ENCODE results near the gene DENND2A.
"Not testable (repeated sequence)": the region's sequence is repeated elsewhere in the genome, so short reads cannot be mapped to it uniquely, and the experiment has no call there.

The DENND2A gene

GRCh38 chr7:140544388-140544826, 96.2 kb downstream of the DENND2A start:
- DNase-seq (ENCODE audit: low read depth) = no peak

DNA sequence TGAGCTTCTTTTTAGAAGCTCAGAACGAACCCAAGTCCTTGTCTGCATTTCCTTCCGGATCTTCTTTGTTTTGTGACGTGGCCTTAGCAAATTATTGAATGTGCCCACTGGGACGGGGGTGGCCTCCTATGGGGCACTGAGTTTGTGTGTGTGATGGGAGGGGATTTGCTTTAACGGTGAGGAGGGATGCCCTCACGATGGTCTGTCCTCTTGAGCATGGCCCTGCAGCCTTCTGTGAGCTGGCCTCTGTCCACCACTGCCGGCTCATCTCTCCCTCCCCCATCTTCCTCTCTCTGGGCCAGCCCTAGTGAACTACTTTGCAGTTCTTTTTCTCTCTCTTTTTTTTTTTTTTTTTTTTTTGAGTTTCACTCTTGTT, 98.4 kb downstream of the DENND2A start:
- DNase-seq (ENCODE audit: low read depth) = no peak

DNA sequence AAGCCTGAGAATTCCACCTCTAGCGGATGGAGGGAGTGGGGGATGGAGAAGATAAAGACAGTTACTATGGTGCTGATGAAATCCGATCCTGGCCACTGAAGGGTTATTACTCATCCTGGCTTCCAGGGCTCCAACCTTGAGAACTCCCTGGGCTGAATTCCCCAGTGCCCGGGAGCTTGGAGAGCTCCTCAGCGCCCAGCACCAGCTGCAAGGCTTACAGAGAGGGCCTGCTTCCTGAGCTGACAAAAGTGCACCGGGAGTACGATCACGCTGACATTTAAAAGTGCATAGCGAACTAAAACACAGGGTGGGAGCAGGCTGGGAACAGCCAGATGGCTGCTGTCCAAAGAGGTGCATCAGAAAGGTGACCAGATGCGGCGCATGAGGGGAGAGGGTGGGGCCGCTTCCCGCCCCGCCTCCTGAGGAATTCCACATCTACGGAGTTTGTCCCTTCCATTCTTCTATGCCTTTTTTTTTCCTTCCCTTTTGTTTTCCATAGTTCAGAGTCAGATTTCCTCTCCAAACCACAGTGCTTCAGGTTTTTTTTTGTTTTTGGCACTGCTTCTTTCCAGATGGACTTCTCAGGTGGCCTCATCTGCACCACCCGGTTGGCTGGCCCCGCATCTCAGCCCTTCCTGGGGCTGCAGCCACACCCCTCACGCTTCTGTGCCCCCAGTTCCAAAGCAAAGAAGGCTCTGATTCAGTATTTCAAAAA, 98.9 kb downstream of the DENND2A start:
- DNase-seq (ENCODE audit: low read depth) = peak; percentile 76

DNA sequence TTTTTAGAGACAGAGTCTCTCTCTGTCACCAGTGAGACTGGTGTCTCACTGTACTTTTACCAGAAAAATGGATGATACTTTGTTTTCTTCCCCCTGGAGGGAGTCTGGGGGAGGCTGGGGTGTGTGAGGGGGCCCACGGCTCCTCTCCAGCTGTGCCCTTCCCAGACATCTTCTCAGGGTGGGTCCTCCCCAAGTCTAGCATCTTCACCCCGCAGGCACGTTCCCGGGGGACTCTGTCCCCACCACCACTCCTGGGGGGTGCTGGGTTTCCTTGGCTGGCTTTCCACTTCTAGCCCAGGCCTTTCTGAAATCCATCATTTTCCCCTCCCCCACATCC, 99.5 kb downstream of the DENND2A start:
- DNase-seq (ENCODE audit: low read depth) = no peak

DNA sequence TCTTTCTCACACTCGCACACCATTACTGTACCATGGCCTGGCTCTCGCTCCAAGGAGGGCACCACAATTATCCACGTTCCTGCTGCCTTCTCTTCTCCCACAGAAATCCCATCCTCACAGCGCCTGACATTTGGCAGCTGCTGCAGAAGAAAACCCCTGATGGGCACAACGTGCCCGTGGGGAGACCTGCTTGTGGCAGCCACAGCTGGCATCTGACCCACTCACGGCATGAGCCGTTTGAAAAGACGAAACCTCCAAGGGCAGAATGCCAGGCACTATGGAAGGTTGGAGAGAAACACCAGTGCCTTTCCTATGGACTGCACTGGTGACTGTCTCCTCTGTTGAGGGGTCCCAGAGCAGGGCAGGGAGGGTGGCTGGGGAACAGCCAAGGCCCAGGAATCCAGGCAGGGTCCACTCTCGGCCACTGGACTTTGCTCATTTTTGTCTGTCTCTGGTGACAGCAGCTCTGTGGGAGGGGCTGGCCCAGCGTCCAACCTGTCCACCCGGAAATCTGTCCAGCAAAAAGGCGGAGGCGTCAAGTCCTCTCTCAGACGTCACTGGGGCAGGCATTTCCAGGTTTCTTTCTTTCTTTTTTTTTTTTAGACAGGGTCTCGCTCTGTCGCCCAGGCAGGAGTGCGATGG, 100.4 kb downstream of the DENND2A start:
- no peak for DNase-seq (ENCODE audit: low read depth)

DNA sequence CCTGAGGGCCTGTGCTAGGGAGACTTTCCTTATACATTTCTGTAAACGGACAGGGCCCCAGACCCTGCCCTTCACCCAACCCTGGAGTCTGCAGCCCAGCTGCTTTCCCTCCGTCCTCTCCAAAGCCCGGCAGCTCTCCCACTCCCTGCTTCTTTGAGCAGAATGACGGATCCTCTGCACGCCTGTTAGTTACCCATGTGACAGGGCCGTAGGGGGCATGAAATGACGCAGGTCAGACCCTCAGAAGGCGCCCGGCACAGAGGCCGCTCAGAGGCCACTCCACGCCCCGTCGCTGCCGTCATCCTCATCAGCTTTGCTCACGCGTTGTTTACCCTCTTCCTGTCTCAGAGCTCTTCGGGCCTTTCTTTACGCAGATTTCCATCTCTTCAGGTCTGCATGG, 101.2 kb downstream of the DENND2A start:
- DNase-seq (ENCODE audit: low read depth) = no peak

DNA sequence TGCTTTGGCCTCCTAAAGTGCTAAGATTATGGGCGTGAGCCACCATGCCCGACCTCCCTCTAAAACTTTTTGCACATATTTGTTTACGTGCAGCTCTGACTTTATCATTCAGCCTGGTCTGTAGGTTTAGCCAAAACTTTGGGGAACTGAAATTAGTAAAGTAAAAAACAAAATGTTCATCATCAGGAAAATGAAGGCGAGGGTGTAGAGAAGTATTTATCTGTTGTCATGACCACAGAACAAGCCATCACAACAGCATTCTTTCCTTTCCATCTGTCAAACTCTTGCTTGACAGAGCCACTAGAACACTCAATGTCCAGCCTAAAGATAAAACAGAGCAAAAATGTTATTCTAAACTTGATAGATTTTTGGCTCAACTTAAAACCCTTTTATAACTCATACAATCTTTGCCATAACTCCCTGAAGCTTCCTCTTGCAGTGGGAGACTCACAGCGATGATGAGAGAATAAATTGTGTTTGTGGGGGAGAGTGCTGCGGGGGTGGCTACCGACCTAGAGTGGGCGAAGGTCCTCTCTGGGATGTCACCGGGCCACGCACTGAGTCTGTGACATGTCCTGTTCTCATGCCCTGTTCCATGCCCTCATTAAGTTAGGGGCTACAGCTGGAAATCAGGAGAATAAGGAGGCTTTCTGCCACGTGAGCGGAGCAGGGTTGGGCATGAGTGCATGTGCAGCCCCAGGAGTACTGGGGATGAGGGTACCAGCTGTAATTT, 102.7 kb downstream of the DENND2A start:
- DNase-seq (ENCODE audit: low read depth) = no peak

GRCh38 chr7:140534743-140535142, 105.9 kb downstream of the DENND2A start:
- DNase-seq (ENCODE audit: low read depth) = no peak

- no peak for DNase-seq (ENCODE audit: low read depth)
These were observed 107.2 kb downstream of the DENND2A start for GRCh38 chr7:140533394-140533872.

DNA sequence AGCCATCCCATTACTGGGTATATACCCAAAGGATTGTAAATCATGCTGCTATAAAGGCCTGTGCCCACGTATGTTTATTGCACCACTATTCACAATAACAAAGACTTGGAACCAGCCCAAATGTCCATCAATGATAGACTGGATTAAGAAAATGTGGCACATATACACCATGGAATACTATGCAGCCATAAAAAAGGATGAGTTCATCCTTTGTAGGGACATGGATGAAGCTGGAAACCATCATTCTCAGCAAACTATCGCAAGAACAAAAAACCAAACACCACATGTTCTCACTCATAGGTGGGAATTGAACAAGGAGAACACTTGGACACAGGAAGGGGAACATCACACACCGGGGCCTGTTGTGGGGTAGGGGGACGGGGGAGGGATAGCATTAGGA, 111.2 kb downstream of the DENND2A start:
- not testable (repeated sequence) for DNase-seq (ENCODE audit: low read depth)

GRCh38 chr7:140526787-140527664, 113.6 kb downstream of the DENND2A start:
- no peak for DNase-seq (ENCODE audit: low read depth)

DNA sequence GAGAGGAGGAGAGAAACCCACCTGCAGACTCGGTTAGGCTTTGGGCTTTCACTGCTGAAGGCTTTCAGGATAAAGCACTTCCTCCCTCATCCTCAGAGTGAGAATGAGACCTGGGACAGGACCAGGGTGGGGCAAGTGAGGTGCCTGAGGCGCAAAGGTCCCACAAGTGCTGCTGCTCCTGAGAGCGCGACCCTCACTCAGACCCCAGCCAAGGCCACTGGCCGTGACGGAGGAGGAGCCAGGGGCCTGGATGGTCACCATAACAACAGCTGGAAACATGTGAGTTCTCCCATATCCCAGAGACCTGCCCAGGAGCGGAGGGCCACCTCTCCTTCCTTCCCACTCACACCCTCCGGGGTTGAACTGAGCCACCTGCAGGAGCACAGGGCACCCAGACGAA, 114.4 kb downstream of the DENND2A start:
- DNase-seq (ENCODE audit: low read depth) = no peak

DNA sequence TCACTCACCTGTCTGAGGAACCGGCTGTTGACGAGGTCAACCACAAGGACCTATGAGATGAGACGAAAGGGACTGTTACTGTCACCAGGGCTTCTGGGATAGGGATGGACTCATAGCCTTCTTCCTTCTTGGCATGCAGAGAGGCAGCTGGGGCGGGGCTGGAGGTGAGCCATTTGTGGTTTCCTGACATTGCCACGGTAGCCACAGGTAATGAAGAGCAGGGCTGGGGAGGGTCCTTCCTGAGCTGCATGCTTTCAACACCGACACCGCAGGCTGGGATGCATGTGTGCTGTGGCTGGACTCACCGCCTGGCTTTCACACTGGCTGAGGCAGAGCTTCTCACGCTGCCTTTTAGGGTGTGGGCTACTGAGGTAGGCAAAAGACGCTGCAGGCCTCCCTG, 114.9 kb downstream of the DENND2A start:
- DNase-seq (ENCODE audit: low read depth) = no peak

- no peak for DNase-seq (ENCODE audit: low read depth)
These were observed 119.2 kb downstream of the DENND2A start for GRCh38 chr7:140521421-140521820.

GRCh38 chr7:140519007-140519399, 121.6 kb downstream of the DENND2A start:
- no peak for DNase-seq (ENCODE audit: low read depth)

GRCh38 chr7:140518370-140519006, 122.1 kb downstream of the DENND2A start:
- no peak for DNase-seq (ENCODE audit: low read depth)

DNA sequence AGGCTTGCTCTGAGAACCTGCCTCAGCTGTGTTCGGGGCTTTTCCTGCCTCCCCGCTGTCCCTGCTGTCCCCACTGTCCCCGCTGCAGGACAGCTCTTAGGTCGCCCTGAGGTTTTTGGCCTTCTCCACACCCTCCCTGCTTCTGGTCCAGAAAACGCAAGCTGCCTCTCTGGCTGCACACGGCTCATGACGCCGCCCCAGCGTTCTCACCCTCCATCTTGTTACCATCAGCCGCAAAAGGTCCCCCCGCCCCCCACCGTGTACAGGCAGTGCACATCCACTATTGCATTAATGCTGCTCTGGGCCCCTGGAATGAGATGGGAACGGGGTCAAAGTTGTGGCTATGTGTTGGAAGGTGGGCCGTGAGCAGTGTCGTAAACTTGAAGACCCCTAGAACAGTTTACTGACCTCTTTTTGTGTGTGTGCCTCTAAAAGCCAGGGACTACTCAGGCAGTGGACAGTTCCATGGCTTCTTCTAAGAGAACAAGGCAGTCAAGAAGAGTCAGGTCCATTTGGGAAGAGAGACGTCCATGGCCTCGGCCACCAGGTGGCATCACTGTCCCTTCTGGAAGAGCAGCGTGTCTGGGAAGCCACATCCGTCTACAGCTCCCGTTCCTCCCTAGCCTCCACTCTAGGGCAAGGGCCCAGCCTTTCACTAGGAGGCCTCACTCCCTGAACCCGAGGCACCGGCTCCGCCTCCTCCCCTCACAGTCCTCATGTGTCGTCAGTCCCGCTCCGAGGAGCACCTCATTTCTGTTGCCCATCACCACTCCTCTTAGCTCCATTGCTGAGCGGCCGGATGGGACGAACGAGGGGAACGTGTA, 122.9 kb downstream of the DENND2A start:
- no peak for DNase-seq (ENCODE audit: low read depth)

DNA sequence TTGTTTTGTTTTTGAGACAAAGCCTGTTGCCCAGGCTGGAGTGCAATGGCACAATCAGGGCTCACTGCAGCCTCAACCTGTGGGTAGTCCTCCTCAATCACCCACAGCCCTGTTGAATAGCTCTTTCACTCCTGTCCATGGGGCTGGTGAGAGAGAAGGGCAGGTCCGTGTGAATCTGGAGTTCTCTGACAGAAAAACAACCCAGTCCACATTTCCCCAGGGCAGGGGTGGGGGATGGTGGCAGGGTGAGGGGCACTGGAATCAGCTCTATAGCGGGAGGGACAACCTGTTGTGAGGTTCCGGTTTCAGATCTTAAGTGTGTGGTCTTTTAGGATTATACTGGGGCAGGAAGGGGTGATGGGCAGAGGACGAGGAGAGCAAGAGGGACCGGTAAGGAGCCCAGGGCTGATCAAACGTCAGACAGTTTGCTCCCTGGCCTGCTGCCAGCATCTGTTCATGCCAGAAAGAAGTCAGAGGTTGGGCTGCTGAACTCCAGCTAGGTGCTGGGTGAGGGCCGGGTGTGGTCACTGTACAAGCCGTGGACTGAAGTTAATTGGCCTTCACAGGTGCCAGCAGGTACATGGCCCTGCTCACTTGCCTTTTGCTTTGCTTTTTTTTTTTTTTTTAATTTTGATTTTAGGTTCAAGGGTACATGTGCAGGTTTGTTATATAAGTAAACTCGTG, 128.2 kb downstream of the DENND2A start:
- no peak for DNase-seq (ENCODE audit: low read depth)

DNA sequence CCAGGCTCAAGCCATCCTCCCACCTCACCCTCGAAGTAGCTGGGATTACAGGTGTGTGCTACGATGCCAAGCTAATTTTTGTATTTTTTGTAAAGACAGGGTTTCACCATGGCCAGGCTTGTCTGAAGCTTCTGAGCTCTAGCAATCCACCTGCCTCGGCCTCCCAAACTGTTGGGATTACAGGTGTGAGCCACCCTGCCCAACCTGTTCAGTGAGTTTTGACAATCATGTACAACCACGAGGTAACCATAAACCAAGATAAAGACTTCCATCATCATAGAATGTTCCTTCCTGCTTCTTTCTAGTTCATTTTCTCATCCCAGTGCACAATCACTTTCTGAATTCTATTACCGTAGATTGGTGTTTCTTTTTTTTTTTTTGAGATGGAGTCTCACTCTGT, 130.8 kb downstream of the DENND2A start:
- no peak for DNase-seq (ENCODE audit: low read depth)

DNA sequence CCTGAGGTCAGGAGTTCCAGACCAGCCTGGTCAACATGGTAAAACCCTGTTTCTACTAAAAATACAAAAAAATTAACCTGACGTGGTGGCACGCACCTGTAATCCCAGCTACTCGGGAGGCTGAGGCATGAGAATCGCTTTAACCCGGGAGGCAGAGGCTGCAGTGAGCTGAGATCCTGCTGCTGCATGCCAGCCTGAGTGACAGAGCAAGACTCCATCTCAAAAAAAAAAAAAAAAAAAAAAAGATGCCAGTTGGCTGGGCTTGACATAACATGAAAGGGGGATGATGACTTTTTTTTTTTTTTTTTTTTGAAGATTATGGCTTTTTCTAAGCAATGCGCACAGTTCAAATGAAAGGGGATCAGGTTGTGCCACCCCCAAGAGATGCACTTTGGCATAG, 133.1 kb downstream of the DENND2A start:
- not testable (repeated sequence) for DNase-seq (ENCODE audit: low read depth)
